ENCODE results near the gene MTHFD1L.

- TF ChIP-seq CTCF (IDR thresholded peaks at IDR 0.05; ENCODE audit: borderline replicate concordance, extremely low read depth, low read length, poor library complexity, severe bottlenecking): no peak
- TF ChIP-seq EZH2 (IDR thresholded peaks at IDR 0.05; ENCODE audit: borderline replicate concordance, low read depth, low read length, severe bottlenecking): no peak
These were observed 194.2 kb downstream of the MTHFD1L start for GRCh38 chr6:151059612-151060095.

All from DND-41 (cell line).